ENCODE measurements around the gene MOV10L1.
"Not testable (repeated sequence)": the region's sequence is repeated elsewhere in the genome, so short reads cannot be mapped to it uniquely, and the experiment has no call there.

The MOV10L1 gene

DNA sequence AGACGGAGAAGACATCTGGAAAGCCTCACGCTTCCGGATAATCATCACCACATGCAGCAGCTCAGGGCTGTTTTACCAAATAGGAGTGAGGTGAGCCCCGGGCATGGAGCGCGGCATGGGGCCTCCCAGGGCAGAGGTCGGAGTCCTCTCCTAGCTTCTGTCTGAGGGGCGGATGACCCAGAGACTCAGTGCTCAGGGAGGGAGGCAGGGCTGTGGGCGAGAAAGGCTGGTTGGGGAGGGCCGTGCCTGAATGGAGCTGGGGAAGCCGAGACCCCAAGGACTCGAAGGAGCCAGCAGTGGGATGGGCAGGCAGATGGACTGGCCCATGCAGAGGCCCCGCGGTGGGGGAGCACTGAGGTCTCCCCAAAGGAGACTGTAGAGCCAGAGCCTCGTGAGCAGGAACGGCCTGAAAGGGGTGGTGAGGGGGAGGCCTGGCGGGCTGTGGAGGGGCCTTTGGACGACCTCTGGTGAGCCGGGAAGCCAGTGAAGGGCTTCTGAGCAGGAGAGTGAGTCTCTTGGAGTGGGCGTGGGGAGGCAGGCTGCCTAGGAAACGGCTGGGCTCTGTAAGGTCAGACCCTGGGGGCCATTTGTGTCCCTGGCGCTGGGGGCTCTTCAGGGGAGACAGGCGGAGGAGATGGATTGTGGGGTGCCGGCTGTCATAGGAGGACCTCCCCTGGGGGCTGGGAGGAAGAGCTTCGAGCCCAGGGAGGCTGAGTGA lies 56.1 kb downstream of the MOV10L1 start:
- H3K4me2 ChIP-seq (ENCODE audit: low read length) = no peak overlapping the region
- H3K9ac ChIP-seq (ENCODE audit: low read length) = no peak overlapping the region
- no peak for TF ChIP-seq CTCF (IDR thresholded peaks at IDR 0.05; ENCODE audit: low read length)
- TF ChIP-seq EZH2 (IDR thresholded peaks at IDR 0.05; ENCODE audit: borderline replicate concordance, low read length) = no peak
- no peak overlapping the region for H2AFZ ChIP-seq (ENCODE audit: low read length)
- no peaks in the 10 kb centered on the region for H4K20me1 ChIP-seq (ENCODE audit: insufficient read depth, low read length)
- no peaks in the 10 kb centered on the region for H3K36me3 ChIP-seq (ENCODE audit: insufficient read depth, low read length)
- no peaks in the 10 kb centered on the region for H3K79me2 ChIP-seq (ENCODE audit: insufficient read depth, low read length)
- no peak overlapping the region for H3K27ac ChIP-seq (ENCODE audit: low read depth, low read length, poor library complexity, severe bottlenecking)
- no peaks in the 10 kb centered on the region for H3F3A ChIP-seq (ENCODE audit: insufficient read depth, low read length)
- no peaks in the 10 kb centered on the region for H3K9me3 ChIP-seq (ENCODE audit: low read length)
- no peaks in the 10 kb centered on the region for H3K9me2 ChIP-seq (ENCODE audit: low read depth, low read length)
- peaks cover 63% of the 10 kb centered on the region for H3K4me1 ChIP-seq (ENCODE audit: insufficient read depth, low read length, severe bottlenecking)
- H3K4me3 ChIP-seq (ENCODE audit: low read depth, low read length, poor library complexity, severe bottlenecking) = no peak overlapping the region
- H3K27me3 ChIP-seq (ENCODE audit: insufficient read depth, low read length) = no peaks in the 10 kb centered on the region

DNA sequence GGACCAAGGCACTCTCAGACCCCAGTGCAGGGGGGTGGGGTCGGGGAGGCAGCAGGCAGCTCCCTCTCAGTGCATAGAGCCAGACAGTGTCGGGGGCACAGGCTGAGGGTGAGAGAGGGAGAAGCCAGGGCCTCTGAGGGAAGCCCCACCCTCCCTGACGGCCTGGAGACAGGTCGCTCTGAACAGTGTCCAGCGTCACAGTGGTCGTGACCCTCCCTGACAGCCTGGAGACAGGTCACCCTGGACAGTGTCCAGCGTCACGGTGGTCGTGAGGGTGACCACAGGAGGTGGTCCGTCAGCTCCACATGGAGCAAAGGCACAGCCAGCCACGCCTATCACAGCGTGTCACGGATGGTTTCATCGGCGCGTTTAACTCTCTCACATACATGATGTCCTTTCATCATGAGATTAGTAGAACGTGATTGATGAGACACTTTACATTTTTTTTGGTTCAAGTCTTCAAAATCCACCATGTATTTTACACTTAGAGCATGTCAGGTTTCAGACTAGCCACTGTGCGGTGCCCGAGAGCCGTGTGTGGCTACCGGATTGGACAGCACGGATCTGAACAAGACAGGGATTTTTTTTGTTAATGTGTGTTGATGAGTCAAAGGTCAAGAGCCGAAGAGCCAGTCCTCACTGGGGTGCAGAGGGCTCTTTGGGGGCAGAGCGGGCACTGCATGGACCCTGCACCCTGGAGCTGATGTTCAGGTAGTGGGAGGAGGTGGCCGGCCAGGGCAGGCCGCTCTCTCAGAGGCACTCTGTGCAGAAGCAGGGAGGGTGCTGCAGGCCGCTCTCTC lies 56.8 kb downstream of the MOV10L1 start:
- no peaks in the 10 kb centered on the region for H3K79me2 ChIP-seq (ENCODE audit: insufficient read depth, low read length)
- no peak overlapping the region for H2AFZ ChIP-seq (ENCODE audit: low read length)
- no peaks in the 10 kb centered on the region for H4K20me1 ChIP-seq (ENCODE audit: insufficient read depth, low read length)
- H3K27me3 ChIP-seq (ENCODE audit: insufficient read depth, low read length) = peaks cover 1% of the 10 kb centered on the region; the same call in 1 of the 2 replicates
- H3K9me3 ChIP-seq (ENCODE audit: low read length) = no peaks in the 10 kb centered on the region
- no peak overlapping the region for H3K4me3 ChIP-seq (ENCODE audit: low read depth, low read length, poor library complexity, severe bottlenecking)
- peak overlapping the region; percentile 11 for H3K27ac ChIP-seq (ENCODE audit: low read depth, low read length, poor library complexity, severe bottlenecking)
- TF ChIP-seq EZH2 (IDR thresholded peaks at IDR 0.05; ENCODE audit: borderline replicate concordance, low read length) = no peak
- TF ChIP-seq CTCF (IDR thresholded peaks at IDR 0.05; ENCODE audit: low read length) = peak; percentile 82
- H3F3A ChIP-seq (ENCODE audit: insufficient read depth, low read length) = no peaks in the 10 kb centered on the region
- peaks cover 55% of the 10 kb centered on the region for H3K4me1 ChIP-seq (ENCODE audit: insufficient read depth, low read length, severe bottlenecking)
- H3K36me3 ChIP-seq (ENCODE audit: insufficient read depth, low read length) = no peaks in the 10 kb centered on the region
- H3K9ac ChIP-seq (ENCODE audit: low read length) = no peak overlapping the region
- H3K9me2 ChIP-seq (ENCODE audit: low read depth, low read length) = no peaks in the 10 kb centered on the region
- H3K4me2 ChIP-seq (ENCODE audit: low read length) = peak overlapping the region; percentile 6; the same call in 1 of the 2 replicates

- not testable (repeated sequence) for H3K9ac ChIP-seq (ENCODE audit: low read length); H3K79me2 ChIP-seq (ENCODE audit: insufficient read depth, low read length); H3K9me2 ChIP-seq (ENCODE audit: low read depth, low read length); H2AFZ ChIP-seq (ENCODE audit: low read length); H3K9me3 ChIP-seq (ENCODE audit: low read length); H3K4me3 ChIP-seq (ENCODE audit: low read depth, low read length, poor library complexity, severe bottlenecking); H3K36me3 ChIP-seq (ENCODE audit: insufficient read depth, low read length); H3K27me3 ChIP-seq (ENCODE audit: insufficient read depth, low read length); H3K4me2 ChIP-seq (ENCODE audit: low read length); H3F3A ChIP-seq (ENCODE audit: insufficient read depth, low read length); H4K20me1 ChIP-seq (ENCODE audit: insufficient read depth, low read length)
- peaks cover 47% of the 10 kb centered on the region for H3K4me1 ChIP-seq (ENCODE audit: insufficient read depth, low read length, severe bottlenecking)
- peak overlapping the region; percentile 48 for H3K27ac ChIP-seq (ENCODE audit: low read depth, low read length, poor library complexity, severe bottlenecking)
Observed at GRCh38 chr22:50147258-50148165, 57.7 kb downstream of the MOV10L1 start.
